KMS-11 (cell line): ENCODE data around the gene SYNDIG1.
A peak's percentile ranks its signal among the peaks of the same experiment; 100 is the strongest.

Experiments used
- H2AFZ ChIP-seq: fragments of 200-600 bp; sonication (generic); 2 replicates; pipeline ENCODE4 v1.6.1; 2016; ENCODE audit warnings: antibody characterized with exemption, mixed run types, low read depth
- H3K27ac ChIP-seq: fragments of 200-600 bp; sonication (generic); 2 replicates; pipeline ENCODE4 v1.6.1; 2016; ENCODE audit warnings: mild to moderate bottlenecking, mixed run types
- H3K27me3 ChIP-seq: fragments of 200-600 bp; sonication (generic); 2 replicates; pipeline ENCODE4 v1.6.1; 2017; ENCODE audit warnings: mild to moderate bottlenecking, low read depth, mixed run types, moderate library complexity; ENCODE audit not compliant: insufficient read depth
- H3K36me3 ChIP-seq: fragments of 200-600 bp; sonication (generic); 2 replicates; pipeline ENCODE4 v1.6.1; 2017; ENCODE audit warnings: mild to moderate bottlenecking, mixed run types; ENCODE audit not compliant: insufficient read depth
- H3K4me1 ChIP-seq: fragments of 200-600 bp; sonication (generic); 2 replicates; pipeline ENCODE4 v1.6.1; 2016; ENCODE audit warnings: mild to moderate bottlenecking, low read depth, mixed run types; ENCODE audit not compliant: poor library complexity, severe bottlenecking
- H3K4me2 ChIP-seq: fragments of 200-600 bp; sonication (generic); 2 replicates; pipeline ENCODE4 v1.7.0; 2016; ENCODE audit warnings: mild to moderate bottlenecking, mixed run types
- H3K4me3 ChIP-seq: fragments of 200-600 bp; sonication (generic); IDR thresholded peaks from 2 replicates; pipeline ENCODE4 v1.6.1; 2017; ENCODE audit warnings: low read depth, low read length, mixed read lengths; ENCODE audit not compliant: insufficient read depth
- H3K79me2 ChIP-seq: fragments of 200-600 bp; sonication (generic); 2 replicates; pipeline ENCODE4 v1.6.1; 2016; ENCODE audit warnings: low read depth, mixed run types; ENCODE audit not compliant: insufficient read depth
- H3K9ac ChIP-seq: fragments of 200-600 bp; sonication (generic); 2 replicates; pipeline ENCODE4 v1.6.1; 2016; ENCODE audit warnings: mild to moderate bottlenecking, mixed run types
- H4K20me1 ChIP-seq: fragments of 200-600 bp; sonication (generic); 2 replicates; pipeline ENCODE4 v1.6.1; 2016; ENCODE audit warnings: mild to moderate bottlenecking, mixed run types; ENCODE audit not compliant: insufficient read depth
- TF ChIP-seq, protein P1 (sequence below): fragments of 200-600 bp; sonication (generic); conservative IDR thresholded peaks from 2 replicates; pipeline ENCODE4 v1.6.1; 2017; ENCODE audit warnings: low read depth, mild to moderate bottlenecking, antibody characterized with exemption, low read length, moderate library complexity, mixed read lengths

The SYNDIG1 gene

DNA sequence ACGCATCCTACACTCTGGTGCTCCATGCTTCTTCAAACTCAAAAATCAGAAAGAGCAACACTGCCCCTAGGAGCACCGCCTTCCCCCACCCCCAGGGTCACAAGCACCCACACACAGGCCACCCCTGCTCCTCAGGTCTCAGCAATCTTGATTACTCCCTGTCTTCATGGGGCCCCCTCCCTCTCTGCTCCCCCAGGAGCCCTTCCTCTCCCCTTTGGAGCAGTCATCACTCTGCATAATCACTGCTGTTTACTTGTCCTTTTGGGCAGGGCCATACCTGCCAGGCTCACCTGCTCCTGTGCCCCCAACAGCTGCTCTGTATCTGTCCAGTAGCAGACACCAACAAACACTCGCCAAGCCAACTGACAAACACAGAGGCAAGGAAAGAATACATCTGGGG is 7.6 kb upstream of the SYNDIG1 start:
- peaks cover 69% of the 10 kb centered on the region for H3K4me1 ChIP-seq
- H3K36me3 ChIP-seq: no peaks in the 10 kb centered on the region
- TF ChIP-seq, protein P1, sequence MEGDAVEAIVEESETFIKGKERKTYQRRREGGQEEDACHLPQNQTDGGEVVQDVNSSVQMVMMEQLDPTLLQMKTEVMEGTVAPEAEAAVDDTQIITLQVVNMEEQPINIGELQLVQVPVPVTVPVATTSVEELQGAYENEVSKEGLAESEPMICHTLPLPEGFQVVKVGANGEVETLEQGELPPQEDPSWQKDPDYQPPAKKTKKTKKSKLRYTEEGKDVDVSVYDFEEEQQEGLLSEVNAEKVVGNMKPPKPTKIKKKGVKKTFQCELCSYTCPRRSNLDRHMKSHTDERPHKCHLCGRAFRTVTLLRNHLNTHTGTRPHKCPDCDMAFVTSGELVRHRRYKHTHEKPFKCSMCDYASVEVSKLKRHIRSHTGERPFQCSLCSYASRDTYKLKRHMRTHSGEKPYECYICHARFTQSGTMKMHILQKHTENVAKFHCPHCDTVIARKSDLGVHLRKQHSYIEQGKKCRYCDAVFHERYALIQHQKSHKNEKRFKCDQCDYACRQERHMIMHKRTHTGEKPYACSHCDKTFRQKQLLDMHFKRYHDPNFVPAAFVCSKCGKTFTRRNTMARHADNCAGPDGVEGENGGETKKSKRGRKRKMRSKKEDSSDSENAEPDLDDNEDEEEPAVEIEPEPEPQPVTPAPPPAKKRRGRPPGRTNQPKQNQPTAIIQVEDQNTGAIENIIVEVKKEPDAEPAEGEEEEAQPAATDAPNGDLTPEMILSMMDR: no peak
- H3K4me2 ChIP-seq: peak overlapping the region; percentile 71
- no peaks in the 10 kb centered on the region for H4K20me1 ChIP-seq
- no peaks in the 10 kb centered on the region for H3K27me3 ChIP-seq
- H3K79me2 ChIP-seq: no peaks in the 10 kb centered on the region
- peak overlapping the region; percentile 57 for H2AFZ ChIP-seq
- peak overlapping the region; percentile 44; the same call in 1 of the 2 replicates for H3K9ac ChIP-seq
- peak overlapping the region; percentile 97 for H3K27ac ChIP-seq
- no peak overlapping the region for H3K4me3 ChIP-seq

DNA sequence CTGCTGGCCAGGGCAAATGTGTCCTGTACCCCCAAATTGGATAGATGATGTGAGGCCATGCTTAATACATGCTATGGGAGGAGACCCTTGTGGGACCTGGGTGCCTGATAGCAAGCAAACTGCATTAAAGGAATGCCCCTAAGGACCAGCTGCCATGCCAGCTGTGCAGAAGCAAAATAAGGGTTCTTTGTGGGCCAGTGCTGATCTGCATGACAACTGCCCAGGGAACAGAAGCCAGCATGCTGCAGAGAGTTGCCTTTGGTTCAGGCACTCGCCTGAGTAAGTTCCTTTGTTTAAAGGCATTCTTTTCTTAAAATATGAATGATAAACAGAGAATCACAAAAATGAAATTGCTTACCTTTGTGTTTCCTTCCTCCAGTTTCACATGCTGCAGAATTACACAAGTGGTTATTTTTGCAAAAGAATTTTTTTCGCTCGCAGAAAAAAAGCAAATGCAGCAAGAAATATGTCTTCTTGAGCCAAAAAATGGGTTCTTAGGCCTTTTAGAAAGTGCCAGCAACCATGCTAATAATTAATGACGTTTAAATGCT is 6.9 kb upstream of the SYNDIG1 start:
- H3K4me1 ChIP-seq: peaks cover 76% of the 10 kb centered on the region
- no peaks in the 10 kb centered on the region for H3K27me3 ChIP-seq
- H3K27ac ChIP-seq: peak overlapping the region; percentile 97
- H4K20me1 ChIP-seq: no peaks in the 10 kb centered on the region
- TF ChIP-seq, protein P1: no peak
- no peaks in the 10 kb centered on the region for H3K36me3 ChIP-seq
- H3K9ac ChIP-seq: peak overlapping the region; percentile 44; the same call in 1 of the 2 replicates
- peak overlapping the region; percentile 57; the same call in 1 of the 2 replicates for H2AFZ ChIP-seq
- peak overlapping the region; percentile 71 for H3K4me2 ChIP-seq
- no peak overlapping the region for H3K4me3 ChIP-seq
- no peaks in the 10 kb centered on the region for H3K79me2 ChIP-seq

GRCh38 chr20:24465159-24465558 is 4.3 kb upstream of the SYNDIG1 start:
- no peaks in the 10 kb centered on the region for H3K27me3 ChIP-seq
- no peaks in the 10 kb centered on the region for H3K36me3 ChIP-seq

GRCh38 chr20:24465730-24466129 is 3.7 kb upstream of the SYNDIG1 start:
- Histone ChIP-seq H3K79me2 (no peaks in the 10 kb centered on the region; the same call in 1 of the 2 replicates), H3K27ac (no peak overlapping the region), H3K36me3 (no peaks in the 10 kb centered on the region), H2AFZ (no peak overlapping the region), H3K4me2 (no peak overlapping the region), H4K20me1 (no peaks in the 10 kb centered on the region), H3K4me3 (no peak overlapping the region), H3K9ac (no peak overlapping the region), H3K4me1 (peaks cover 63% of the 10 kb centered on the region), H3K27me3 (no peaks in the 10 kb centered on the region)
- TF ChIP-seq, protein P1: no peak

More at GRCh38 chr20:24465159-24465558, 4.3 kb upstream of the SYNDIG1 start:
- no peak overlapping the region for H3K4me2 ChIP-seq
- no peak overlapping the region for H2AFZ ChIP-seq
- H3K9ac ChIP-seq: no peak overlapping the region
- H3K79me2 ChIP-seq: no peaks in the 10 kb centered on the region
- H4K20me1 ChIP-seq: no peaks in the 10 kb centered on the region
- peaks cover 69% of the 10 kb centered on the region for H3K4me1 ChIP-seq
- TF ChIP-seq, protein P1: no peak
- no peak overlapping the region for H3K27ac ChIP-seq
- no peak overlapping the region for H3K4me3 ChIP-seq
